Limb (tissue), 2 donors: Measurements from ENCODE around the gene SLC44A1.

Experiments
- DNase-seq, 2 donors: peaks; one replicate each; pipeline ENCODE4 v3.0.0-alpha.2; 2016; ENCODE audit errors: extremely low spot score in 2 of 2

Gene SLC44A1

DNA sequence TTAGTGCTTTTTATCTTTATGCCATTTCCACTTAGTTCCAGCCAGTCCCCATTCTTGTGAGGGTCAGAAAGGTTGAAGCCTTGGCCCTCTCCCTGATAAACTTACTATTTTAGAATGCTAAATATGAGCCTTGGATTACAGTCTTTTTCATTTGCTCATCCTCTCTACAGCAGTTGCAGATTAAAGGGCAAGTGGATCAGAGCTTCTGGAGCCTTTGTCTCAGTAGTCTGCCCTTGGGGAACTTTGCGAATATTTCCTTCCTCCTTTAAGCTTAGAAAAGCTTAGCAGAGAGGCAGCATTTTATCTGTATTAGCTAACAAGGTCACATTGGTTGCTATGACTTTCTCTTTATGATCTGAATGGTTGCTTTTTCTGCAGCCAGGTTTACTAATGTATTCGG, 214.9 kb downstream of the SLC44A1 start:
- no peak for DNase-seq

DNA sequence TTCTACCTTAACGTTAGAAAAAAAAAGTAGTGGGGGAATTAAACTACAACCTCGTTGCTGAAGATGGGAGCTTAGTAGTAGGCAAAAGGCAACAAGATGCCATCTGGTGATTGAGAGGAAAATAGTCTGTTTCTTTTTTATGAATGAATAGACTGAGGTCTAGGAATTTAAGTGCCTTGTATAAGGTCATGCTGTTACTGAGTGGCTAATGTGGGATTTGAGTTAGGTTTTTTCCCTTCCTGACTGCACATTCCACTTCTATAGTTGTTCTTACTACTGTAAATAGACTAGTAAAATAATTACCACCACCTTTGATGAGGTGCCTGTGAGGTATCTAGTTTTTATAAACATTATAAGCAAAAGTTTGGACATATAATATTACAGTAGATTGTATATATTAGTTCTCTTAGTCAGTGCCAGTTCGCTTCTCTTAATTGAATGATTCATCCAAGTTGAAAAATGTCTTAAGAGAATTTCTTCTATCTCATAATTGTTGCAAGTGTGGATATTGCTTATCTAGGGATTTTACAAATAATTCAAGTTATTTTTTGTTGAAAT, 222.5 kb downstream of the SLC44A1 start:
- no peak for DNase-seq

- DNase-seq = no peak
These were observed 224.4 kb downstream of the SLC44A1 start for GRCh38 chr9:105468875-105469274.

- no peak for DNase-seq
These were observed 228.8 kb downstream of the SLC44A1 start for GRCh38 chr9:105473221-105473620.

DNA sequence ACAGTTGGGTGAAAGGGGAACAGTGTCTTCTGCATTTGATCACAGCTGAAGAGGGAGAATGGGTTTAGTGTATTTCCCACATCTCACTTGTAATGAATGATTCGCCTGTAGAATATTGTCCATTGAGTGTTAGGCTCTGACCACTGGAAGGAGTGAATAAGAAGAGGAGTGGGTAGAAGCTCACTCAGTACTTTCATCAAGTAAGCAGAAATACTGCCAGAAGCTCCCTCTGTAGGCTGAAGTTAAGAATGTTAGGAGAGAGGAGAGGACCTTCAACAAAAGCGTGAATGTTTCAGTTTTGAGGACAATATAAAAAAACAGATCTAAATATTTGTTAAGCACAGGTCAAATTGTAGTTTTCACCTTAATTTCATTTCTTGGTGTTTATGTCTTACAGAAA, 230.9 kb downstream of the SLC44A1 start:
- DNase-seq = no peak

DNA sequence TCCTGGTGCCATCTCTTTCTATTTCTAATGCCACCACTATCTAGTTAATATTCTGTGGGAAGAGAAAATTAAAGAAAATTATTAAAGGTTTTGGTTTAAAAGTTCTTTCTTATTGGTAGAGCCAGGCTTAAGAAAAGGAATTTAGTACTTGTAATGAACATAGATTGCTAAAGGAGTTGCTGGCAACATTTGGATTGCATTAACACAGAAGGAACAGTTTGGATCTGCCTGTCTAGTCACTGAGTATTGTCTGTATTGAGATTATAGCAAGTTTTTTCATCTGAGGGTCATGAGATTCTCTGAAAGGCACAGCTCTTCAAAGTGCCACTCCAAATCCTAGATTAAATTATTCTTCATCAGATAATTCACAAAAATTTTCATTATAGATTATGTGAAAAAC, 235.4 kb downstream of the SLC44A1 start:
- DNase-seq = no peak

GRCh38 chr9:105483618-105484017, 239.2 kb downstream of the SLC44A1 start:
- DNase-seq = no peak

- no peak for DNase-seq
These were observed 239.8 kb downstream of the SLC44A1 start for GRCh38 chr9:105484226-105484625.

DNA sequence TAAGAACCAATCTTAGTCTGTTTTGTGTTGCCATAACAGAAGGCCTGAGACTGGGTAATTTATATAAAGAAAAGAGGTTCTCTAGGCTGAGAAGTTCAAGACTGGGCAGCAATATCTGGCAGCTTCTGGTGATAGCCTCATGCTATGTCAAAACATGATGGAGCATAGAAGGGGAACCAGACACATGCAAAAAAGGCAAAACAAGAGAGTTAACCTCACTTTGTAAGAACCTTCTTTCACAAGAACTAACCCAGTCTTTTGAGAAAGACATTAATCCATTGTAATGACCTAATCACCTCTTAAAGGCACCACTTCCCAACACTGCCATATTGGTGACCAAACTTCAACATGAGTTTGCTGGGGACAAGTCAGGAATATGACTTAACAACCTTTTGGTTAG, 240.7 kb downstream of the SLC44A1 start:
- DNase-seq = no peak
